ENCODE measurements around the gene ABLIM3. TPM values are rescaled to one million over a fixed set of nuclear protein-coding genes. Genes with fewer than 3 reads are reported as not detected.

ABLIM3 gene
- polyA plus RNA-seq, 5 donors: 85.6 to 123 (median 104) TPM

GRCh38 chr5:149278451-149279210, 137.3 kb downstream of the ABLIM3 start:
- DNase-seq: no peak

DNA sequence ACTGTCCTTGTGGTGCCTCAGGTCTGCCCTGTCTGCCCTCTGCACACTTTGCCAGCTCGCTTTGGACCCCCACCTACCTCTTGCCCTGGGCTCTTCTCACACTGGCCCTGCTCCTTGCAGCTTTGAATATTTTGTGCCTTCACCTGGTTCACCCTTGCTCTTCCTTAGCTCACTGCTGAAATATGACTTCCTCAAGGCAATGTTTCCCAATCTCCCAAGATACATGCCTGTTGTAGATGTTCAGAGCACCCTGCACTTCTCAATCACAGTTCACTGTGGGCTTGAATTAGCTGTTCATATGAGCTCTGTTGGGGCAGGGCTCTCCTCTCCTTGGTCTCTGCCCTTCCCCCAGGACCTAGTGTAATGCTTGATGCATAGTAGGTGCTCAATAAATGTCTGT, 138.4 kb downstream of the ABLIM3 start:
- DNase-seq: no peak

- DNase-seq: no peak
Observed at GRCh38 chr5:149280124-149280523, 138.8 kb downstream of the ABLIM3 start.

GRCh38 chr5:149280802-149281201, 139.5 kb downstream of the ABLIM3 start:
- no peak for DNase-seq

- DNase-seq: no peak
Observed at GRCh38 chr5:149282027-149282965, 141.0 kb downstream of the ABLIM3 start.

- DNase-seq: no peak
Observed at GRCh38 chr5:149282966-149283332, 141.7 kb downstream of the ABLIM3 start.

DNA sequence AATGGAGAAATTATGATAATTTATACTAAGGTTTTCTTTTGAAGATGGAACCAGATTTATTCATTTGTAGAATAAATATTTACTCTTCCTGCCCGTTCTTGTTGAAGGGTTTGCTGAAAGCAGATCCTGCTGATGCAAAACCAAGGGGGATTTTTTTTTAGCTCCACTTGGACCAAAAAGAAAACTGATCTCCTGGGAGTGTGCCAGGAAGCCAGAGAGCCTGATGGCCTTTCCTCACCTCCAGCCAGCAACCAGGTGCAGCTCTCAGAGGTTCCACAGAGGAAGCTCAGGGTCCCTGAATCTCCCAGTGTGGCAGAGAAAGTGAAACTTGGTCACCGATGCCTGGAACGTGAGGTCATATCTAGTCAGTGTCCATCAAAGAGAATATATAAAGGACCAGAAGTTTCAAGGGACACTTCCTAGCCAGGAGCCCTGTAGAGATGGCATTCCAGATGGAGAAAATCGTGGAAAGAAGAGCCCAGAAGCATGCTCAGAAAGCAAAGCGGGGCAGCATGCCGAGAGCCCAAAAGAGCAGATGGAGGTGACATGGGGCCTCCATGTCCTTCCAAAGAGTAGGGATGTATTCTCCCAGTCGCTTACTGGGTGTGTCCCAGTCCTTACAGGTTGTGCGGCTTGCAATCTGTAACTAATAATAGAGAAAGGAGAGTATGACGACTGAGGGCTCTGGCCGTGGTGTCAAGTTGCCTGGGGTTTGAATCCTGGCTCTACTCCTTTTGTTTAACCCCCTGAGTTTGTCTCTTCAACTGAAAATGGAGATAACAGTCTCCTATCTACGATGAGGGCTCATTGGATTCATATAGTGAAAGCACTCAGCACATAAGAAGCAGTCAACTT, 142.6 kb downstream of the ABLIM3 start:
- DNase-seq: no peak

DNA sequence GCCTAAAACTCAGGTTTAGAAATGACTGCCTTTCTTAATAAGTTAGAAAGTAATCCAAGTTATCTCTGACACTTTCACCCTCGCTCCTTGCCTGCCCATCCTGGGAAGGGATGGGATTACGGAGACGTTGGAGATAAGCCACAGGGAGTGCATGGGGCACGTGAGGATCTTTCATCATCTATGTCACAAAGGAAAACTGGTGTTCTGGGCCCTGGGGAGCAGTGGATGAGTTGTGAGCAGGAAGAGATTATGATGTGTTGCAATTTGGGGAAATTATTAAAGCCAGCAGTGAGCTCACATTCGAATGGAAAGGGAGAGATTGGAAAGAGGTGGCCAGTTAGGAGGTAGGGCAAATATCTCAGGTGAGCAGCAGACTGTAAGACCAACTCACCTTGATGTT, 143.2 kb downstream of the ABLIM3 start:
- no peak for DNase-seq

- DNase-seq: no peak
Observed at GRCh38 chr5:149285153-149285552, 143.9 kb downstream of the ABLIM3 start.

DNA sequence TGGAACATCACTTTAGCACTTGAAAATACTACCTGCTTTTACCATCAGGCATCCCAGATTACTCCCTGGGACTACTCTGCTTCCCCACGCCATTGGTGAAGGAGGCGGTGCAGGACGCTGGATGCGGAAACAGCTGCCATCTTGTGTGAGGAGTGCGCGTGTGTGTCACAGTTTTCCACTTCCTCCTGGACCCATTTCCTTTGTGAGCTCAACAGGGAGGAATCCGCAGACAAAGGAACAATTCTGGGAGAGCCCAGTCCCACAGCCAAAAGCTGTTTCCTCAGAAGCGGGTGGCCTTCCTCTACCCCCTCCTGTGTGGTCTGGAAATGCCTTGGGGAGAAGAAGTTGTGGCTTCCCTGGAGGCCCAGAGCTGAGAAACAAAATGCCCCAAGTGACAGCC, 147.1 kb downstream of the ABLIM3 start:
- peak; percentile 27 to 38 for DNase-seq

DNA sequence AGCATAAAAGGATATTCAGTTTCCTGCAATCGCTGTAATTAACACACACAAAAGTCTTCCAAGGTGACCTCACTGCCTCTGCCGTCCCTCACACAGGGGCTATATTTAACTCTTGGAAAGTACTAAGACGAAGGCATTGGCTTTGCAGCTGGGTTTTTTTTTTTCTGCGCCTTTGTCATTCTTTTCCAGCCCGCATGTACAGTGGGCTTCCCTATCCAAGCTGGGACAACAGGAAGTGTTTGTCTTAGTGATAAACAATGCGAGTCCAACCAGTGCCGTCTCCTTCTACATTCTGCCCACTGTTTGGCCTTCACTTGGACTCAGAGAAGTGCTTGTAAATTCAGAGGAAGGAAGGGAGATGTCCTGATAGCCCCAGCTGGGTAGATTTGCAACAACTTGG, 148.0 kb downstream of the ABLIM3 start:
- DNase-seq: peak; percentile 36 to 55

GRCh38 chr5:149294872-149295829, 153.9 kb downstream of the ABLIM3 start:
- no peak for DNase-seq

DNA sequence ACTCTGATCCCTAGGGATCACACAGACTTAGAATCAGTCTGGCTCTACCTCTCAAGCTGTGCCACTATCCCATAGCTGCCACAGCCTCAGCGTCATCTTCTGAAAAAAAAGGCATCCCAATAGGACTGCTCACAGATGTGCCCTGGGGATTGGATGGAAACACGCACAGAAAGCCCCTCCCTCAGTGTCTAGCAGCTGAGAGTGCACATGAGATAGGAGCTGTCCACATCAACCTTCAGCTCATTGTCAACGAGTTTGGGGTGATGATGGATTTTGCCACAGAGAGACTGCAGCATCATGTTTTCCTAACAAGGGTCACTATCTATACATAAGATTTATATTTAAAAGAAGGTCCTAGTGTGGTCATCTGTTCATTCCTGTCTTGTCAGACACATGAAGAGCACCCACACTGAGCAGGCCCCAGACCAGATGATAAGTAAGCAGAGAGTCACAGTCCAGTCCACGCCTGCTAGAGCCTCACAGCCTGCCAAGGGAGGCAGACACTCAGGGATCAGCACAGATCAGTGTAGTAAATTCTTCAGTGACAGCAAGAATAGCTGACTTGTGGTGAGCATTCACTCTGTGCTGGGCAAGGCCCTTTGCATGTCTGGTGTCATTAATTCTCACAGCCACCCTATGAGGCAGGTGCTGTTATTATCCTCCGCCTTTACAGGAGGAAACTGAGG, 156.2 kb downstream of the ABLIM3 start:
- no peak for DNase-seq

- no peak for DNase-seq
Observed at GRCh38 chr5:149298163-149298562, 156.9 kb downstream of the ABLIM3 start.

- peak; percentile 20 to 29 for DNase-seq
Observed at GRCh38 chr5:149298842-149299404, 157.6 kb downstream of the ABLIM3 start.

GRCh38 chr5:149299451-149300054, 158.3 kb downstream of the ABLIM3 start:
- no peak for DNase-seq

DNA sequence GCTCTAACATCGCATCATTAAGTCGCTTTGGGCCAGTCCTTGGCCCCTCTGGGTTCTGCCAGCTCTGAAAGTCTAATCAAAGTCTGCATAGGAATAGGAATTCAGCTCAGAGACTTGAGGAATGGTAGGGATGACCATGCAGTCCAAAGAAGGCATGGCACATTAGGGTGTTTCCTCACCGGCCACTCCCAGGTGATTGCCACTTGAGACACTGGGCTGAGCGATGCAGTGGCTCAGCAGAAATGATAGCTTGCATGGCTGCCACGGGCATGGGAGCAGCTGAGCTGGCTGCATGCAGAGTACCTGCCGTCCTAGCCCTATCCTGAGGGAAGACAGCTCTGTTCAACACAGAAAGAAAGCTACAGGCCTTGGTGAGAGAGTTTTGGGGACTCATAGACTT, 159.1 kb downstream of the ABLIM3 start:
- DNase-seq: no peak

- DNase-seq: no peak
Observed at GRCh38 chr5:149301049-149301743, 159.9 kb downstream of the ABLIM3 start.

All from right lung (tissue), 5 donors.